WTC11 (cell line): ENCODE data around the gene MMAB. TPM values are rescaled to one million over a fixed set of nuclear protein-coding genes. Genes with fewer than 3 reads are reported as not detected.

Source experiments
- ATAC-seq: fragments of 200-7000 bp; cut with Tn5 transposase; 2 replicates; pipeline ENCODE4 v1.10.0; 2021; ENCODE audit warnings: mild to moderate bottlenecking, moderate library complexity
- CTCF ChIA-PET: fragments of 300-600 bp; sonication (Branson Sonifier 250); formaldehyde crosslinking; loops from one replicate; lab custom pipeline; 2021; ENCODE audit warnings: antibody characterized with exemption; lab: Charles Lee
- POLR2A ChIA-PET: fragments of 350-600 bp; sonication (Branson Sonifier 250); formaldehyde crosslinking; loops from one replicate; lab custom pipeline; 2021; ENCODE audit warnings: antibody characterized with exemption; lab: Charles Lee
- DNase-seq: peaks from one replicate; pipeline ENCODE4 v3.0.0; 2021; ENCODE audit warnings: low spot score
- H3K27ac Mint-ChIP-seq: 2 replicates; pipeline ENCODE4 v1.8.0; 2021; ENCODE audit warnings: mixed read lengths
- H3K27me3 Mint-ChIP-seq: 2 replicates; pipeline ENCODE4 v1.8.0; 2021; ENCODE audit warnings: low read depth, mild to moderate bottlenecking, moderate library complexity, mixed read lengths
- H3K36me3 Mint-ChIP-seq: 2 replicates; pipeline ENCODE4 v1.8.0; 2021; ENCODE audit warnings: mixed read lengths
- H3K4me1 Mint-ChIP-seq: 2 replicates; pipeline ENCODE4 v1.8.0; 2022; ENCODE audit warnings: mixed read lengths
- H3K4me3 Mint-ChIP-seq: 2 replicates; pipeline ENCODE4 v1.8.0; 2021; ENCODE audit warnings: mild to moderate bottlenecking, moderate library complexity, mixed read lengths
- H3K9me3 Mint-ChIP-seq: 2 replicates; pipeline ENCODE4 v1.8.0; 2021; ENCODE audit warnings: mixed read lengths
- ATF1 ChIP-seq: sonication (generic); formaldehyde crosslinking; IDR thresholded peaks from 2 replicates; pipeline ENCODE4 v1.8.1; 2023; ENCODE audit warnings: mild to moderate bottlenecking, moderate library complexity, missing genetic modification reagents
- CREB1 ChIP-seq: sonication (generic); formaldehyde crosslinking; IDR thresholded peaks from 2 replicates; pipeline ENCODE4 v1.8.0; 2023; ENCODE audit warnings: mild to moderate bottlenecking, missing genetic modification reagents
- ELF4 ChIP-seq: sonication (generic); formaldehyde crosslinking; IDR thresholded peaks from 2 replicates; pipeline ENCODE4 v1.8.1; 2022; ENCODE audit warnings: low read depth, mild to moderate bottlenecking, moderate library complexity, missing genetic modification reagents
- EMX1 ChIP-seq: fragments of 250-450 bp; sonication (Bioruptor Pico); IDR thresholded peaks from 2 replicates; pipeline ENCODE4 v1.8.0; 2021; ENCODE audit warnings: mild to moderate bottlenecking
- FOXJ3 ChIP-seq: sonication (generic); formaldehyde crosslinking; IDR thresholded peaks from 2 replicates; pipeline ENCODE4 v1.9.0; 2021; ENCODE audit warnings: missing genetic modification reagents, mild to moderate bottlenecking, borderline replicate concordance
- HMGA2 ChIP-seq: fragments of 250-450 bp; sonication (Bioruptor Pico); IDR thresholded peaks from 2 replicates; pipeline ENCODE4 v1.4.0; 2021; ENCODE audit warnings: mild to moderate bottlenecking, moderate library complexity
- JUN ChIP-seq: sonication (generic); formaldehyde crosslinking; IDR thresholded peaks from 2 replicates; pipeline ENCODE4 v1.8.0; 2023; ENCODE audit warnings: mild to moderate bottlenecking, missing genetic modification reagents
- NFE2L1 ChIP-seq: sonication (generic); formaldehyde crosslinking; IDR thresholded peaks from 2 replicates; pipeline ENCODE4 v1.8.1; 2023; ENCODE audit warnings: missing genetic modification reagents
- ZBTB21 ChIP-seq: sonication (generic); formaldehyde crosslinking; IDR thresholded peaks from 2 replicates; pipeline ENCODE4 v1.8.1; 2023; ENCODE audit warnings: mild to moderate bottlenecking, missing genetic modification reagents, borderline replicate concordance
- ZNF416 ChIP-seq: fragments of 250-450 bp; sonication (Bioruptor Pico); IDR thresholded peaks from 2 replicates; pipeline ENCODE4 v1.9.0; 2021; ENCODE audit warnings: mild to moderate bottlenecking, inconsistent platforms
- total RNA-seq: library from RNA; stranded (reverse); gene quantifications from 3 replicates; pipeline ENCODE4 v1.2.3, GENCODE V29; 2021
- TF ChIP-seq, protein P1 (sequence below): sonication (generic); formaldehyde crosslinking; IDR thresholded peaks from 2 replicates; pipeline ENCODE4 v1.8.0; 2022; ENCODE audit warnings: mild to moderate bottlenecking, missing genetic modification reagents
- TF ChIP-seq, protein P2 (sequence below): fragments of 250-450 bp; sonication (Bioruptor Pico); IDR thresholded peaks from 2 replicates; pipeline ENCODE4 v2.1.2; 2022; ENCODE audit warnings: mild to moderate bottlenecking, moderate library complexity
- TF ChIP-seq, protein P3 (sequence below): sonication (generic); formaldehyde crosslinking; IDR thresholded peaks from 2 replicates; pipeline ENCODE4 v1.8.0; 2023; ENCODE audit warnings: missing genetic modification reagents, mild to moderate bottlenecking, borderline replicate concordance
- TF ChIP-seq, protein P4 (sequence below): sonication (generic); formaldehyde crosslinking; IDR thresholded peaks from 2 replicates; pipeline ENCODE4 v1.8.0; 2022; ENCODE audit warnings: mild to moderate bottlenecking, missing genetic modification reagents
- TF ChIP-seq, protein P5 (sequence below): sonication (generic); formaldehyde crosslinking; IDR thresholded peaks from 2 replicates; pipeline ENCODE4 v1.8.1; 2022; ENCODE audit warnings: low read depth, mild to moderate bottlenecking, moderate library complexity, missing genetic modification reagents, borderline replicate concordance
- TF ChIP-seq, protein P6 (sequence below): sonication (generic); formaldehyde crosslinking; IDR thresholded peaks from 2 replicates; pipeline ENCODE4 v1.8.1; 2023; ENCODE audit warnings: mild to moderate bottlenecking, missing genetic modification reagents, moderate library complexity
- TF ChIP-seq, protein P7 (sequence below): sonication (generic); formaldehyde crosslinking; IDR thresholded peaks from 2 replicates; pipeline ENCODE4 v1.8.1; 2022; ENCODE audit warnings: mild to moderate bottlenecking, moderate library complexity, missing genetic modification reagents
- TF ChIP-seq, protein P8 (sequence below): sonication (generic); formaldehyde crosslinking; IDR thresholded peaks from 2 replicates; pipeline ENCODE4 v1.8.1; 2023; ENCODE audit warnings: mild to moderate bottlenecking, missing genetic modification reagents
- TF ChIP-seq, protein P9 (sequence below): sonication (generic); formaldehyde crosslinking; IDR thresholded peaks from 2 replicates; pipeline ENCODE4 v1.8.1; 2023; ENCODE audit warnings: mild to moderate bottlenecking, missing genetic modification reagents

The MMAB gene
- total RNA-seq, 1 experiment from 2014 or later: 22.0 TPM

DNA sequence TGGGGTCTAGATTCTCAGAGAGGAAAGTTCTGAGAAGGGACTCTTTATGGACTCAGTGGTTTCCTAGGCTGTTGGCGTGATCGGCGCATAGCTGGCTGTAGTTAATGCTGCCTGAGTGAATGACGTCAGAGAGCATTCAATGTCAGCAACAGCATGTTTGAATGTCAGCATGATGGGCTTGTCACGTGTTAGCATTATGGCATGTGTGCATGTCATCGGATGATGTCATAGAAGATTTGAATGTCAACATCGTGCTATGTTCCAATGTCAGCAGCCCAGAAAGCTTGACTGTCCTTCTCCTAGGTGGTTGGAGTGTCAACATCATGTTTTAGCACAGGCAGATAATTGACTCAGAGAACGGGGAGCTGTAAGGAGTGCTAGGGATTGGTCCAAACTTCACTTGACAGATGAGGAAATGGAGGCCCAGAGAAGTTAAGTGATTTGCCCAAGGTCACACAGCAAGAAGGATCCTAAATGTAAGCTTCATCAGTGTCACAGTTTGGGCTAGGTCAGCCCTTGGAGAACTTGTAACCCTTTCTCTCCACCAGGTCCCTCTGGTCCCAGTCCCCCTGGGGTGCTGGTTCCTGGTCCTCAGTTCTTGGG, 45.8 kb upstream of the MMAB start:
- POLR2A ChIA-PET: no interaction called here
- Mint-ChIP-seq H3K27me3 (no peaks in the 10 kb centered on the region; the same call in 1 of the 2 replicates), H3K36me3 (no peaks in the 10 kb centered on the region), H3K4me1 (peaks cover 7% of the 10 kb centered on the region), H3K9me3 (no peaks in the 10 kb centered on the region), H3K27ac (no peak overlapping the region), H3K4me3 (no peak overlapping the region)
- no peak for ATAC-seq
- no peak for DNase-seq
- CTCF ChIA-PET: interaction anchor here (1.5 kb wide), 1 partner anchor 121 kb away, joined by 3 read pairs; no protein-coding TSS in a partner anchor
- TF ChIP-seq, protein P1, sequence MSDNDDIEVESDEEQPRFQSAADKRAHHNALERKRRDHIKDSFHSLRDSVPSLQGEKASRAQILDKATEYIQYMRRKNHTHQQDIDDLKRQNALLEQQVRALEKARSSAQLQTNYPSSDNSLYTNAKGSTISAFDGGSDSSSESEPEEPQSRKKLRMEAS: no peak
- TF ChIP-seq, protein P2, sequence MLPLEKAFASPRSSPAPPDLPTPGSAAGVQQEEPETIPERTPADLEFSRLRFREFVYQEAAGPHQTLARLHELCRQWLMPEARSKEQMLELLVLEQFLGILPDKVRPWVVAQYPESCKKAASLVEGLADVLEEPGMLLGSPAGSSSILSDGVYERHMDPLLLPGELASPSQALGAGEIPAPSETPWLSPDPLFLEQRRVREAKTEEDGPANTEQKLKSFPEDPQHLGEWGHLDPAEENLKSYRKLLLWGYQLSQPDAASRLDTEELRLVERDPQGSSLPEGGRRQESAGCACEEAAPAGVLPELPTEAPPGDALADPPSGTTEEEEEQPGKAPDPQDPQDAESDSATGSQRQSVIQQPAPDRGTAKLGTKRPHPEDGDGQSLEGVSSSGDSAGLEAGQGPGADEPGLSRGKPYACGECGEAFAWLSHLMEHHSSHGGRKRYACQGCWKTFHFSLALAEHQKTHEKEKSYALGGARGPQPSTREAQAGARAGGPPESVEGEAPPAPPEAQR (CRISPR knock-in tag): no peak
- TF ChIP-seq, protein P3, sequence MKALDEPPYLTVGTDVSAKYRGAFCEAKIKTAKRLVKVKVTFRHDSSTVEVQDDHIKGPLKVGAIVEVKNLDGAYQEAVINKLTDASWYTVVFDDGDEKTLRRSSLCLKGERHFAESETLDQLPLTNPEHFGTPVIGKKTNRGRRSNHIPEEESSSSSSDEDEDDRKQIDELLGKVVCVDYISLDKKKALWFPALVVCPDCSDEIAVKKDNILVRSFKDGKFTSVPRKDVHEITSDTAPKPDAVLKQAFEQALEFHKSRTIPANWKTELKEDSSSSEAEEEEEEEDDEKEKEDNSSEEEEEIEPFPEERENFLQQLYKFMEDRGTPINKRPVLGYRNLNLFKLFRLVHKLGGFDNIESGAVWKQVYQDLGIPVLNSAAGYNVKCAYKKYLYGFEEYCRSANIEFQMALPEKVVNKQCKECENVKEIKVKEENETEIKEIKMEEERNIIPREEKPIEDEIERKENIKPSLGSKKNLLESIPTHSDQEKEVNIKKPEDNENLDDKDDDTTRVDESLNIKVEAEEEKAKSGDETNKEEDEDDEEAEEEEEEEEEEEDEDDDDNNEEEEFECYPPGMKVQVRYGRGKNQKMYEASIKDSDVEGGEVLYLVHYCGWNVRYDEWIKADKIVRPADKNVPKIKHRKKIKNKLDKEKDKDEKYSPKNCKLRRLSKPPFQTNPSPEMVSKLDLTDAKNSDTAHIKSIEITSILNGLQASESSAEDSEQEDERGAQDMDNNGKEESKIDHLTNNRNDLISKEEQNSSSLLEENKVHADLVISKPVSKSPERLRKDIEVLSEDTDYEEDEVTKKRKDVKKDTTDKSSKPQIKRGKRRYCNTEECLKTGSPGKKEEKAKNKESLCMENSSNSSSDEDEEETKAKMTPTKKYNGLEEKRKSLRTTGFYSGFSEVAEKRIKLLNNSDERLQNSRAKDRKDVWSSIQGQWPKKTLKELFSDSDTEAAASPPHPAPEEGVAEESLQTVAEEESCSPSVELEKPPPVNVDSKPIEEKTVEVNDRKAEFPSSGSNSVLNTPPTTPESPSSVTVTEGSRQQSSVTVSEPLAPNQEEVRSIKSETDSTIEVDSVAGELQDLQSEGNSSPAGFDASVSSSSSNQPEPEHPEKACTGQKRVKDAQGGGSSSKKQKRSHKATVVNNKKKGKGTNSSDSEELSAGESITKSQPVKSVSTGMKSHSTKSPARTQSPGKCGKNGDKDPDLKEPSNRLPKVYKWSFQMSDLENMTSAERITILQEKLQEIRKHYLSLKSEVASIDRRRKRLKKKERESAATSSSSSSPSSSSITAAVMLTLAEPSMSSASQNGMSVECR (CRISPR knock-in tag): no peak
- TF ChIP-seq FOXJ3 (CRISPR knock-in tag) (no peak), ELF4 (CRISPR knock-in tag) (no peak), CREB1 (CRISPR knock-in tag) (no peak), EMX1 (CRISPR knock-in tag) (no peak), ATF1 (CRISPR knock-in tag) (no peak), JUN (CRISPR knock-in tag) (no peak)
- TF ChIP-seq, protein P4, sequence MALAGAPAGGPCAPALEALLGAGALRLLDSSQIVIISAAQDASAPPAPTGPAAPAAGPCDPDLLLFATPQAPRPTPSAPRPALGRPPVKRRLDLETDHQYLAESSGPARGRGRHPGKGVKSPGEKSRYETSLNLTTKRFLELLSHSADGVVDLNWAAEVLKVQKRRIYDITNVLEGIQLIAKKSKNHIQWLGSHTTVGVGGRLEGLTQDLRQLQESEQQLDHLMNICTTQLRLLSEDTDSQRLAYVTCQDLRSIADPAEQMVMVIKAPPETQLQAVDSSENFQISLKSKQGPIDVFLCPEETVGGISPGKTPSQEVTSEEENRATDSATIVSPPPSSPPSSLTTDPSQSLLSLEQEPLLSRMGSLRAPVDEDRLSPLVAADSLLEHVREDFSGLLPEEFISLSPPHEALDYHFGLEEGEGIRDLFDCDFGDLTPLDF (CRISPR knock-in tag): no peak
- TF ChIP-seq, protein P5, sequence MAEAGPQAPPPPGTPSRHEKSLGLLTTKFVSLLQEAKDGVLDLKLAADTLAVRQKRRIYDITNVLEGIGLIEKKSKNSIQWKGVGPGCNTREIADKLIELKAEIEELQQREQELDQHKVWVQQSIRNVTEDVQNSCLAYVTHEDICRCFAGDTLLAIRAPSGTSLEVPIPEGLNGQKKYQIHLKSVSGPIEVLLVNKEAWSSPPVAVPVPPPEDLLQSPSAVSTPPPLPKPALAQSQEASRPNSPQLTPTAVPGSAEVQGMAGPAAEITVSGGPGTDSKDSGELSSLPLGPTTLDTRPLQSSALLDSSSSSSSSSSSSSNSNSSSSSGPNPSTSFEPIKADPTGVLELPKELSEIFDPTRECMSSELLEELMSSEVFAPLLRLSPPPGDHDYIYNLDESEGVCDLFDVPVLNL (CRISPR knock-in tag): no peak
- TF ChIP-seq, protein P6, sequence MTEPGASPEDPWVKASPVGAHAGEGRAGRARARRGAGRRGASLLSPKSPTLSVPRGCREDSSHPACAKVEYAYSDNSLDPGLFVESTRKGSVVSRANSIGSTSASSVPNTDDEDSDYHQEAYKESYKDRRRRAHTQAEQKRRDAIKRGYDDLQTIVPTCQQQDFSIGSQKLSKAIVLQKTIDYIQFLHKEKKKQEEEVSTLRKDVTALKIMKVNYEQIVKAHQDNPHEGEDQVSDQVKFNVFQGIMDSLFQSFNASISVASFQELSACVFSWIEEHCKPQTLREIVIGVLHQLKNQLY: no peak

DNA sequence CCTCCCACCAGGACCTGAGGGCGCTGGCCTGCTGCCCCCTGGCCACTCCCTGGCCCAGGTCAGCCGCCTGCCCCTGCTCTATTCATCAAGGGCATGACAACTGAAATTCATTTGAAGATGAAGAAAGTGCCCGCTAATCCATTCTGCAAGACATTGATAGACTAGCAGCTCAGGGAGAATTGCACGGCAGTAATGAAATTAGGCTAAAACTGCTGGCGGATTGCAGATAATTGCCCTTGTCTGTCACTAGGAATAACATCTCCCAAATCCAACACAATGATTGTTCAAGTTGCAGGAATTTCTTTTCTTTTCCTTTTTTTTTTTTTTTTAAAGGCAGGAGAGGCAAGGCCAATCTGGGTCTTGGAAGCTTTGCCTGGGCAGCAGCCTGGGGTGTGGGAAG, 44.8 kb upstream of the MMAB start:
- H3K4me1 Mint-ChIP-seq: peaks cover 10% of the 10 kb centered on the region
- ATAC-seq: no peak
- POLR2A ChIA-PET: no interaction called here
- TF ChIP-seq NFE2L1 (CRISPR knock-in tag) (no peak), ZBTB21 (CRISPR knock-in tag) (no peak), ZNF416 (CRISPR knock-in tag) (no peak), EMX1 (CRISPR knock-in tag) (no peak), HMGA2 (CRISPR knock-in tag) (no peak)
- TF ChIP-seq, protein P7, sequence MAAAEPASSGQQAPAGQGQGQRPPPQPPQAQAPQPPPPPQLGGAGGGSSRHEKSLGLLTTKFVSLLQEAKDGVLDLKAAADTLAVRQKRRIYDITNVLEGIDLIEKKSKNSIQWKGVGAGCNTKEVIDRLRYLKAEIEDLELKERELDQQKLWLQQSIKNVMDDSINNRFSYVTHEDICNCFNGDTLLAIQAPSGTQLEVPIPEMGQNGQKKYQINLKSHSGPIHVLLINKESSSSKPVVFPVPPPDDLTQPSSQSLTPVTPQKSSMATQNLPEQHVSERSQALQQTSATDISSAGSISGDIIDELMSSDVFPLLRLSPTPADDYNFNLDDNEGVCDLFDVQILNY (CRISPR knock-in tag): no peak
- TF ChIP-seq, protein P8, sequence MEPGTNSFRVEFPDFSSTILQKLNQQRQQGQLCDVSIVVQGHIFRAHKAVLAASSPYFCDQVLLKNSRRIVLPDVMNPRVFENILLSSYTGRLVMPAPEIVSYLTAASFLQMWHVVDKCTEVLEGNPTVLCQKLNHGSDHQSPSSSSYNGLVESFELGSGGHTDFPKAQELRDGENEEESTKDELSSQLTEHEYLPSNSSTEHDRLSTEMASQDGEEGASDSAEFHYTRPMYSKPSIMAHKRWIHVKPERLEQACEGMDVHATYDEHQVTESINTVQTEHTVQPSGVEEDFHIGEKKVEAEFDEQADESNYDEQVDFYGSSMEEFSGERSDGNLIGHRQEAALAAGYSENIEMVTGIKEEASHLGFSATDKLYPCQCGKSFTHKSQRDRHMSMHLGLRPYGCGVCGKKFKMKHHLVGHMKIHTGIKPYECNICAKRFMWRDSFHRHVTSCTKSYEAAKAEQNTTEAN (CRISPR knock-in tag): no peak
- TF ChIP-seq, protein P9, sequence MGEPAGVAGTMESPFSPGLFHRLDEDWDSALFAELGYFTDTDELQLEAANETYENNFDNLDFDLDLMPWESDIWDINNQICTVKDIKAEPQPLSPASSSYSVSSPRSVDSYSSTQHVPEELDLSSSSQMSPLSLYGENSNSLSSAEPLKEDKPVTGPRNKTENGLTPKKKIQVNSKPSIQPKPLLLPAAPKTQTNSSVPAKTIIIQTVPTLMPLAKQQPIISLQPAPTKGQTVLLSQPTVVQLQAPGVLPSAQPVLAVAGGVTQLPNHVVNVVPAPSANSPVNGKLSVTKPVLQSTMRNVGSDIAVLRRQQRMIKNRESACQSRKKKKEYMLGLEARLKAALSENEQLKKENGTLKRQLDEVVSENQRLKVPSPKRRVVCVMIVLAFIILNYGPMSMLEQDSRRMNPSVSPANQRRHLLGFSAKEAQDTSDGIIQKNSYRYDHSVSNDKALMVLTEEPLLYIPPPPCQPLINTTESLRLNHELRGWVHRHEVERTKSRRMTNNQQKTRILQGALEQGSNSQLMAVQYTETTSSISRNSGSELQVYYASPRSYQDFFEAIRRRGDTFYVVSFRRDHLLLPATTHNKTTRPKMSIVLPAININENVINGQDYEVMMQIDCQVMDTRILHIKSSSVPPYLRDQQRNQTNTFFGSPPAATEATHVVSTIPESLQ: no peak

More for the DNA sequence above, 44.8 kb upstream of the MMAB start:
- no peaks in the 10 kb centered on the region for H3K9me3 Mint-ChIP-seq
- CTCF ChIA-PET: interaction anchor here (0.7 to 1.5 kb wide), 2 partner anchors 101 to 122 kb away, joined by 3 read pairs; no protein-coding TSS in a partner anchor
- H3K4me3 Mint-ChIP-seq: no peak overlapping the region
- H3K27me3 Mint-ChIP-seq: no peaks in the 10 kb centered on the region; the same call in 1 of the 2 replicates
- no peak overlapping the region for H3K27ac Mint-ChIP-seq
- no peak for DNase-seq
- H3K36me3 Mint-ChIP-seq: no peaks in the 10 kb centered on the region
